Activated CD4-positive, alpha-beta T cell treated with anti-CD3 and anti-CD28 coated beads for 1 hour (primary cell): Measurements from ENCODE around the gene PDF.
"Not testable (repeated sequence)": the region's sequence is repeated elsewhere in the genome, so short reads cannot be mapped to it uniquely, and the experiment has no call there.

Source experiments
- DNase-seq: peaks from one replicate; pipeline ENCODE4 v3.0.0-alpha.2; 2020

Gene PDF, protein sequence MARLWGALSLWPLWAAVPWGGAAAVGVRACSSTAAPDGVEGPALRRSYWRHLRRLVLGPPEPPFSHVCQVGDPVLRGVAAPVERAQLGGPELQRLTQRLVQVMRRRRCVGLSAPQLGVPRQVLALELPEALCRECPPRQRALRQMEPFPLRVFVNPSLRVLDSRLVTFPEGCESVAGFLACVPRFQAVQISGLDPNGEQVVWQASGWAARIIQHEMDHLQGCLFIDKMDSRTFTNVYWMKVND

GRCh38 chr16:69330286-69331109, at the start of gene PDF:
Gene PDF (minus strand): TSS chr16:69330588. CDS start chr16:69330570, 18 bp downstream.
- DNase-seq = peak; percentile 69

- no peak for DNase-seq
These were observed 48.4 kb upstream of the PDF start for GRCh38 chr16:69378760-69379159.

DNA sequence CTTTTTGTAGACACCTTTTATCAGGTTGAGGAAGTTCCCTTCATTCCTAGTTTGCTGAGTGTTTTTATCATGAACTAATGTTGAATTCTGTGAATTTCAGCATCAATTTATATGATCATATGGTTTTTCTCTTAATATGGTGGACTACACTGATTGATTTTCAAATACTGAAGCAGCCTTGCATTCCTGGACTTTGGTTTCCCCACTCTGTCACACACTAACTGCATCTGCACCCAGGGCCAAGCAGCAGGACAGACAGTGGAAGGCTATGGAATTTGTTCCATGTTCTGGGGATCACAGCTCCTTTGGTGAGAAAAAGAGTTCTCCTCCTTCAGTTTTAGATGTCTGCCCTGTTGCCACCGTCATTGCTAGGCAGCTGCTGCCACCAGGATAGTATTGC, 47.6 kb upstream of the PDF start:
- DNase-seq = no peak

DNA sequence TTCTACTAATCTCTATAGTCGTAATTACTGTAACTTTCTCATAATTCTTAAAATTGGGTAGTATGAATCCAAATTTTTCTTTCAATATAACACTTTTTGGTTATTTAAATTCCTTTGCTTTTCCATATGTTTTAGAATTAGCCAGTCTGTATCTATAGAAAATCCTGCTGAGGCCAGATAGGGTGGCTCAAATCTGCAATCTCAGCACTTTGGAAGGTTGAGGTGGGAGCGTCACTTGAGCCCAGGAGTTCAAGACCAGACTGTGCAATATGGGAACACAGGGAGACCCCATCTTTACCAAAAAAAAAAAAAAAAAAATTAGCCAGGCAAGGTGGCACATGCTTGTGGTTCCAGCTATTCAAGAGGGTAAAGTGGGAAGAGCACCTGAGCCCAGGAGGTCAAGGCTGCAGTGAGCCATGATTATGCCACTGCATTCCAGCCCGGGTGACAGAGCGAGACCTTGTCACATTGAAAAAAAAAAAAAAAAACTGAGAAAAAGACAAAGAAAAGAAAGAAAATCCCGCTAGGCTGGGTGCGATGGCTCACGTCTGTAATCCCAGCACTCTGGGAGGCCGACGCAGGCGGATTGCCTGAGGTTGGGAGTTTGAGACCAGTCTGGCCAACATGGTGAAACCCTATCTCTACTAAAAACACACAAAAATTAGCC, 46.1 kb upstream of the PDF start:
- DNase-seq = no peak

DNA sequence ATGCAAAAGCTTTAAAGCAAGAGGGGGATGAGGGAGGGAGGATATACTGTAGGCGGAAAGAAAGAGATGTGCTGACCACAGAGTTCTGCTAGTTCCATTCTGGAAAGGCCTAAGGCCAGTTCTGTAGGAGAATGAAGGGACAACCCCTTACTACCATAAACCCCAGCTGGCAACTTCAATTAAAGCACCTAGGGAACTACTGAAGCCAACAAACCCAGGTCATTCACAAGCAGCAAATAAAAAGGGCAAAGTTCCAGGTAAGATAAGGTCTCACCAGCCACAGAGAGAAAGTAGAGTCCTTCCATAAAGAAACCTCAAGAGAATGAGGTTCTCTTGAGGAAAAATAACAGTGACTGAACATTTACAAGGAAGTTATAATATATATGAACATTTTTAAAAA, 42.6 kb upstream of the PDF start:
- no peak for DNase-seq

DNA sequence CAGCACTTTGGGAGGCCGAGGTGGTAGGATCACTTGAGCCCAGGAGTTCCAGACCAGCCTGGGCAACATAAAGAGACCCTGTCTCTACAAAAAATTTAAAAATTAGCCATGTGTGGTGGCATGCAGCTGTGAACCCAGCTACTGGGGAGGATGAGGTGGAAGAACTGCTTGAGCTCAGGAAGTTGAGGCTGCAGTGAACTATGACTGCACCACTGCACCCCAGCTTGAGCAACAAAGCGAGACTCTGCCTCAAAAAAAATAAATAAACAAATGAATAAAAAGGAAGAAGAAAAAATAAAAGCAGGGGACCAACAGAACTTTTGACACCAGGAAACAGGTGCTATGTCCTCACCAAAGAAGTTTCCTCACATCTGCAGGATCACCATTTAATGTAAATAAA, 41.2 kb upstream of the PDF start:
- no peak for DNase-seq

DNA sequence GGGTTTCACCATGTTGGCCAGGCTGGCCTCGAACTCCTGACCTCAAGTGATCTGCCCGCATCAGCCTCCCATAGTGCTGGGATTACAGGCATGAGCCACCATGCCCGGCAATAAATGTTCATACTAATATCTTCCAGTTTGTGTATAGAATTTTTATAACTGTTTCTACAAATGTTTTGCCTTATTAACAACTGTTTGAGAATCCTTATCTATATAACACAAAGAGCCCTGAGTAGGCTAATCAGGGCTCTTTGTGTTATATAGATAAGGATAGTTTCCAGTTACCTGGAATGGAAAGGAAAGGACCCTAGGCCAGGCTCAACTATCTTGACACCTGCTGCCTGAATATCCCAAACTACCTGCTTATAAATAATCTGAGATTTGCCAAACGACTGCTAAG, 38.5 kb upstream of the PDF start:
- no peak for DNase-seq

- DNase-seq = no peak
These were observed 37.6 kb upstream of the PDF start for GRCh38 chr16:69367980-69368379.

DNA sequence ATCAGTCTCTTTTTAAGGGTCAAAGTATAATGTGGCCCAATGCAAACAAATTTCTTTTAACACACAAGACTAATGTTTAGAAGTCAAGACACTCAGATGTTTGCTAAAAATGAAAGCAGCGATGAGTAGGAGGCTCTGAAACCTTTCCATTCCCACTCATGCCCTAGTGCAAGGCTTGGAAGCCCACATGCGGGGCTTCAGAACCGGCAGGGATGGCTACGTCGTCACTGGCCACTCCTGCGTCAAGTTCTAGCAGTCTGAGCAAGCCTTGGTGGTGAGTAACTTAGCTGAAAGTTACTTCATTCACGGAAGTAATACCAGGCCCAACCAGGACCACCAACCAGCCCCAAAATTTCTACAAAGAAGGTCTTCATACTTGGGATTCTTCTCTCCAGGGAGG, 36.0 kb upstream of the PDF start:
- no peak for DNase-seq

- no peak for DNase-seq
These were observed 35.5 kb upstream of the PDF start for GRCh38 chr16:69365901-69366300.

DNA sequence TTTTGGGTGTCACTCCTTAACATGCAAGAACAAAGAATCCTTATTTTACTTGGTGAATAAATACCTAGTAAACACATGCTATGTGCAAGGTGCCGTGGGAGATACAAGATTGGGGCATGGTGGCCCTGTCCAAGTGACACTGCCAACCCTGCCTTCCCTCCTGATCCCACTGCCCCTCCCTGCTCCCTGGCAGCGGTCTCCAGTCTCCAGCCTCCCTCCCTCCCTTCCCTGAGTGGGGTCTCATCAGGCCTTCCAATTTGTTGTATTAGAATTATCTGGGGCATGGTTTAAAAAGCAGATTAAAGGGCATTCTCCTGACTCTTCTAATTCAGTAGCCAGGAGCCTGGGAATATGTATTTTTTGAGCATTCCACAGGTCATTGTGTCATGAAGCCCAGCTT, 33.7 kb upstream of the PDF start:
- no peak for DNase-seq

DNA sequence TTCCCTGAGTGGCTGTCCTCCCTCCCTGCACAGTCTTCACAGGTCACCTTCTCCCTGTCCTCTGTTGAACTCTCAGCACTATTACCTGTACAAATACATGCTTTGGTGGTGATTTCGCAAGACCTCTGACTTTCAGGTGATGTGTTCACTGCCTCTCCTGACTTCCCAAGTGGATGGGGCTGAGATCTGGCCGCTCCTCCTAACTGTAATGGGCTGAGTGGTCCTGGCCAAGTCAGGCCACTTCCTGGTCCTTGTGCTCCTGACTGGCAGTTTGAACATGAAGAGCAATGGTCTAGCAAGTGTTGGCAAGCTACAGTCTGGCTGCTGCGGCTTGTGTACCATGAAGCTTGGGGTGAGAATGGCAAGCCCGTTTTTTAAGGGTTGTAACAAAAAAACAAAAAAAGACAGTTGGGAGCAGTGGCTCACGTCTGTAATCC, 32.9 kb upstream of the PDF start:
- no peak for DNase-seq

GRCh38 chr16:69360070-69360469, 29.7 kb upstream of the PDF start:
- DNase-seq = not testable (repeated sequence)

DNA sequence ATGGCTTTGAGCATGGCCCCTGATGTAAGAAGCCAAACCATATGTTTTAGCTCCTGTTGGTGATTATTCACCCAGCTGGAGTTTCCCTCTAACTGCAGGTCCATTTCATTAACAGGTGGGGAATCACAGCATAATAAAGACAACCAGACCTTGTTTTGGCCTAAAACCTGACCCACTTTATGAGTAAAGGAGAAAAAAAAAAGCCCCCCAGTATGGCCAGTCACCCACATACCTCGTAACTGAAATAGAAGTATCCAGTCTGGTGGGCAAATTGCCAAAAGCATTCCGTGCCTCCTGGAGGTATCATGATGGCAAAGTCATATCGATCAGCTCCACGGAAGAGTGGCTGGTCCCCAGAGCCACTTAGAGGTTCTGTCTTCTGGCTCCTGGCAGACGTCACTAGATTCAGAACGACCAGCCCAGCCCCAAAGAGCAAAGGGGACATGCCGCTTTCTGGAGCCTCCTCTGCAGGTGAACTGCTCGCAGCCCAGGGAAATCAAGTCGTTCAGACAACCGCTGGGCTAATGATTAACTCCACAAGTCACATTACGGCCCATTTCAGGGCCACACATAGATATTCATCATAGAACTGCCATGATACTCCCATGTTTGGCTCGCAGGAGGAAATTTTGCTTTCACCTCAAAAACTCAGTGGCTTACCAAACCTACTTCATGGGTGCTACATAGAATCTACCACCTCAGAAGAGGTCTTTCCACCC, 21.1 kb upstream of the PDF start, which contains the start of gene TMED6:
Gene TMED6 (minus strand): TSS at position 478 of the 719 bp plus-strand sequence. CDS start 33 bp downstream, at position 445.
- DNase-seq = no peak

GRCh38 chr16:69350536-69351133, 20.2 kb upstream of the PDF start:
- no peak for DNase-seq

- DNase-seq = no peak
These were observed 19.1 kb upstream of the PDF start for GRCh38 chr16:69349536-69349935.

DNA sequence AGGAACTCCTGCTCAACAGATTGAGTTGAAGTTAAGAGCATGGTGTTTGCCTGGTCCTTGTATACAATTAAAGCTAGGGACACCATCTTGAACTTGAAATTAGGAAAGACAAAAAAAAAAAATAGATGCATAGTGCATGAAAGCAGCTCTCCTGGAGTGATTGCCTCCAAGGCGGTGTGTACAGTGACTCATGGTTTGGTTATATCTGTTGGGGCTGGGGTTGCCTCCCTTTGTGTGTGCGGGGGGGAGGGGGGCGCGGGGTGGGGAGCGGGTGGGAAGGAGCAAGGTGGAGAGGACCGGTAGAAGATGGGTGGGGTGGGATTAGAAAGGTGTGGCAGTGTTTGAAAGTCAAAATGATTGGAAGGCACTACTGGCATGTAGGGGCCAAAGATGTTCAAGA, 17.8 kb upstream of the PDF start:
- DNase-seq = no peak

GRCh38 chr16:69346683-69347082, 16.3 kb upstream of the PDF start:
- DNase-seq = no peak

DNA sequence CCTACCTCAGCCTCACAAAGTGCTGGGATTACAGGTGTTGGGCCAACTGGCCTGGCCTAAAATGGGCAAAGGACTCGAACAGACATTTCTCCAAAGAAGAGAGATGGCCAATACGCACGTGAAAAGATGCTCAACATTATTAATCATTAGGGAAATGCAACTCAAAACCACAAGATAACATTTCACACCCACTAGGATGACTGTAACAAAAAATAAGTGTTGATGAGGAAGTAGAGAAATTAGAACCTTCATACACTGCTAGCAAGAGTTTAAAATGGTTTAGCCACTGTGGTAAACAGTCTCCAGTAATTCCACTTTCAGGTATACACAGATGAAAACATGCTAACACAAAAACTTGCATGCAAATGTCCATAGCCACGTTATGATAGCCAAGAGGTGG, 15.5 kb upstream of the PDF start:
- no peak for DNase-seq

- no peak for DNase-seq
These were observed 13.8 kb upstream of the PDF start for GRCh38 chr16:69344171-69344570.

DNA sequence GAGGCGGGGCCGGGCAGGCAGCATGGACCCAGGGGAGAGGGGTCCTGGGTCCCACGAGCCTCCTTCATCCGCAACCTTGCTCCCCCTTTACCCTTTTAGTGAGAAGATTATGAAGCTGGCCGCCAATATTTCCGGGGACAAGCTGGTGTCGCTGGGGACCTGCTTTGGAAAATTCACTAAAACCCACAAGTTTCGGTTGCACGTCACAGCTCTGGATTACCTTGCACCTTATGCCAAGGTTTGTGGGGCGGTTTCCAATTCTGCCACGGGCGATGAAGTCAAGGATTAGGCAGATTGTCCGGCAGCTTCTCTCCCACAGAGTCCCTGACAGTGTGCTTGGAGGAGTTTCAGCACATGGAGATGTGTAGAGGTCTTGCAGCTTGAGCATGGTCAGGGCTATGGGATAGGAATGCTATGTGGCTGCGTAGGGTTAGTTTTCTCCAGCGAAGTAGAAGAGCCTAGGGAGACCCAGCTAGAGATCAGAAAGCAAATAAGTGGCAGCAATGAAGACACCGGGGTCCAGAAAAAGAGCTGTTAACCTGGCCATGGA, 9.8 kb upstream of the PDF start:
- no peak for DNase-seq
